Common myeloid progenitor, CD34-positive (primary cell): ENCODE measurements around the gene MAFB.

ENCODE experiments used
- CTCF ChIA-PET: fragments of 350-600 bp; sonication (Branson Sonifier 250); formaldehyde crosslinking; loops from one replicate; lab custom pipeline; 2021; ENCODE audit warnings: antibody characterized with exemption; lab: Charles Lee
- POLR2A ChIA-PET: fragments of 350-600 bp; sonication (Branson Sonifier 250); formaldehyde crosslinking; loops from one replicate; lab custom pipeline; 2021; ENCODE audit warnings: antibody characterized with exemption; lab: Charles Lee
- DNase-seq, 3 donors: peaks; one replicate each; pipeline versions ENCODE4 v3.0.0 to v3.0.0-alpha.2; 2013
- H3K27ac ChIP-seq, 2 experiments: 1 replicate in 1 of 2; 2 replicates in 1 of 2; pipeline ENCODE4 v1.7.0; 2013; ENCODE audit warnings: inconsistent platforms in 2 of 2, low read length in 2 of 2, mild to moderate bottlenecking in 2 of 2, low read depth in 1 of 2, moderate library complexity in 1 of 2; ENCODE audit not compliant: severe bottlenecking in 2 of 2, insufficient read depth in 1 of 2, poor library complexity in 1 of 2
- H3K27me3 ChIP-seq, 5 experiments: replicated peaks in 2 of 5; 1 replicate in 3 of 5; 2 replicates in 2 of 5; pipeline versions ENCODE4 v1.6.1 to v1.7.0; 2013; ENCODE audit warnings: low read length in 4 of 5, mild to moderate bottlenecking in 2 of 5, moderate library complexity in 2 of 5, inconsistent platforms in 1 of 5; ENCODE audit not compliant: insufficient read depth in 5 of 5, control insufficient read depth in 4 of 5
- H3K36me3 ChIP-seq, 4 experiments: 1 replicate in 2 of 4; 2 replicates in 2 of 4; pipeline versions ENCODE4 v1.6.1 to v1.7.0; 2013; ENCODE audit warnings: low read length in 3 of 4, control low read depth in 1 of 4, mild to moderate bottlenecking in 1 of 4; ENCODE audit not compliant: control insufficient read depth in 4 of 4, insufficient read depth in 4 of 4
- H3K4me1 ChIP-seq, 4 experiments: 1 replicate in 3 of 4; 2 replicates in 1 of 4; pipeline versions ENCODE4 v1.6.1 to v1.7.1; 2013; ENCODE audit warnings: low read length in 3 of 4, mild to moderate bottlenecking in 3 of 4, control low read depth in 1 of 4, inconsistent platforms in 1 of 4, moderate library complexity in 1 of 4; ENCODE audit not compliant: control insufficient read depth in 4 of 4, insufficient read depth in 4 of 4; ENCODE audit errors: control extremely low read depth in 1 of 4
- H3K4me3 ChIP-seq, 7 experiments: 1 replicate in 4 of 7; 2 replicates in 3 of 7; pipeline versions ENCODE4 v1.5.1 to v1.7.0; 2013; ENCODE audit warnings: mild to moderate bottlenecking in 7 of 7, low read length in 6 of 7, moderate library complexity in 6 of 7, inconsistent platforms in 2 of 7, low read depth in 2 of 7, control low read depth in 1 of 7; ENCODE audit not compliant: insufficient read depth in 4 of 7, control insufficient read depth in 1 of 7; ENCODE audit errors: extremely low read depth in 1 of 7
- H3K9me3 ChIP-seq, 5 experiments: 1 replicate in 4 of 5; 2 replicates in 1 of 5; pipeline versions ENCODE4 v1.6.1 to v1.7.1; 2013; ENCODE audit warnings: low read length in 4 of 5, mild to moderate bottlenecking in 2 of 5, inconsistent platforms in 1 of 5, low read depth in 1 of 5, moderate library complexity in 1 of 5; ENCODE audit not compliant: control insufficient read depth in 4 of 5, insufficient read depth in 2 of 5; ENCODE audit errors: control extremely low read depth in 1 of 5
- WGBS: methylation state at CpG from one replicate; pipeline ENCODE4 v1.1.5; 2013; ENCODE audit not compliant: insufficient coverage; 5-methylcytosine and 5-hydroxymethylcytosine counted together

Gene MAFB

GRCh38 chr20:40692240-40693011 is 3.4 kb upstream of the MAFB start:
- Histone ChIP-seq H3K9me3 (no peaks in the 10 kb centered on the region), H3K4me3 (no peak overlapping the region), H3K27ac (no peak overlapping the region), H3K36me3 (no peaks in the 10 kb centered on the region), H3K27me3 (peaks cover 7 to 100% (median 57%) of the 10 kb centered on the region in 5 experiments), H3K4me1 (peaks cover 0 to 33% (median 26%) of the 10 kb centered on the region in 4 experiments)
- CTCF ChIA-PET = no interaction called here
- DNase-seq = no peak
- POLR2A ChIA-PET = no interaction called here
- WGBS = 6% methylated on average over 44 of the region's 52 CpGs

DNA sequence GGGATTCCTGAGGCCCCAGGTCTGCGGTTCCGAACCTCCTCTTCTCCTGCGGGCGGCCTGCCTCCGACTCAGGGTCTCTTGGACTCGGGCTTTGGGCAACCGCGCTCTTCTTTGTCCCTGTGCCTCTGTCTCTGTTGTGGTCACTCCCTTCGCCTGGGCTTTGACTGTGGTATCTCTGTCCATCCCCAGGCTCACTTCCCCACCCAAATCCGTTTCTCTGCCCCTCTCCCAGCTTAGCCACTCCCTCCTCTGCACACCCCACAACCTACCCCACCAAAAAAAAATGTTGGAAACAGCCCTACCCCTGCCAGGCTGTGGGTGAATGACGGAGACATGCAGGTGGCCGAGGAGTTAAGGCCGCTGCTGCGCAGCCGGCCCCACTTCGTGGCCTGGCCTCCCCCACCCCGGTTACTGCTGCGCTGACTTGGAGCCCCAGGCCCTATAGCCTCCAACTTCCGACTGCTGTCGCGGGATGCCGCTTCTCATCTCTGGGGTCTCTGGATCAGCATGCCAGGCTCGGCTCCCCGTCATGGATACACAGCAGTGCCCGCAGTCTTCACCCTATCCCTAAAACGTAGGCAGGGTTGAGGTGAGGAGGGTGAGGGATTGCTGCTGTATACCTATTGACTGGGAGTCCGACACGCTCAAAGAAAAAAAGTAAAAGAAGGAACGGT is 2.7 kb upstream of the MAFB start:
- WGBS = 6% methylated on average over 22 of the region's 29 CpGs
- POLR2A ChIA-PET = no interaction called here
- Histone ChIP-seq H3K27me3 (peaks cover 8 to 100% (median 58%) of the 10 kb centered on the region in 5 experiments), H3K36me3 (no peaks in the 10 kb centered on the region), H3K4me3 (no peak overlapping the region), H3K9me3 (no peaks in the 10 kb centered on the region), H3K27ac (no peak overlapping the region), H3K4me1 (peaks cover 0 to 36% (median 27%) of the 10 kb centered on the region in 4 experiments)
- CTCF ChIA-PET = no interaction called here
- DNase-seq = no peak

DNA sequence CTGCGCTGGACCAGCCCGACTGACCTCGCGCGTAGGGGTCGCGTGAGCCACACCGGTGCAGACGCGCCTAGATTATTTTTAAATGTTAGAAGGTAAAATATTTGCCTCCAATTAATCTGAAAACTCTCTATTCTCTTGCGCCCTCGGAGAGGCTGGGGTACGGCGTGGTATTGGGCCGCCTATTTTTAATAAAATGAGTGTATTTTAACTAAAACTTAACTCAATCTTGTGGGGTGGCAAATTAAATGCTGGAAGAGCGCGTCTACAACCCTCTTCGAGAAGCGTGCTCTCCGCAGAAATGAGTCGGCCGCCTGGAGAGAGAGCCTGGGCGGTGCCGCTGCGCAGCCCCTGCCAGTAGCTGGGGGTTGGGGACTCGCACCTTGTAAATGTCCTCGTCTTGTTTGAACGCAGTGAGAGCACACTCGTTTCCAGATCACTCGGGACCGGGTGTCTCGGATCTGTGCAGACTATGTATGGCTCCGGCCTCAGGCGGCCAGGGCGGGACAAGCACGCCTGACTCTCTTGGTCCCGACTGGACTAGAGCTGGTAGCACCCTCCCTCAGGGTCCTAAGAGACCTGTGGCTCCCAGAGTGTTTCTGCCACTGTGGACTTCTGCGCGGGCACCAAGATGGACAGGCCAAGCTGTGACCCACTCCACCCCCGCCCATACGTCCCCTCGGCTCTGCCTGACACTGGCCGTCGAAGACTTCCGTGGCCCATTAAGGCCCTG is 2.0 kb upstream of the MAFB start:
- H3K27ac ChIP-seq = no peak overlapping the region
- ChIA-PET CTCF (interaction anchor here (1.0 to 1.4 kb wide), 3 partner anchors 12 to 1579 kb away, joined by 3 to 6 read pairs (median 5); no protein-coding TSS in a partner anchor), POLR2A (no interaction called here)
- DNase-seq = no peak
- peaks cover 13 to 100% (median 62%) of the 10 kb centered on the region in 5 experiments for H3K27me3 ChIP-seq
- WGBS = 6% methylated on average over 33 of the region's 45 CpGs
- no peaks in the 10 kb centered on the region for H3K9me3 ChIP-seq
- peaks cover 0 to 36% (median 27%) of the 10 kb centered on the region in 4 experiments for H3K4me1 ChIP-seq
- no peak overlapping the region for H3K4me3 ChIP-seq
- no peaks in the 10 kb centered on the region for H3K36me3 ChIP-seq

GRCh38 chr20:40689943-40690835 is 1.2 kb upstream of the MAFB start:
- peaks cover 9 to 100% (median 63%) of the 10 kb centered on the region in 5 experiments for H3K27me3 ChIP-seq
- 2% methylated on average over 75 of the region's 84 CpGs for WGBS
- H3K9me3 ChIP-seq = no peaks in the 10 kb centered on the region
- peaks cover 0 to 36% (median 27%) of the 10 kb centered on the region in 4 experiments for H3K4me1 ChIP-seq
- ChIA-PET CTCF (interaction anchor here (1.0 to 1.5 kb wide), 5 partner anchors 11 to 1578 kb away, joined by 3 to 6 read pairs (median 5); no protein-coding TSS in a partner anchor), POLR2A (no interaction called here)
- H3K27ac ChIP-seq = no peak overlapping the region
- H3K4me3 ChIP-seq = peak overlapping the region in 6 of 7 experiments; percentile 47 to 77 (median 67)
- H3K36me3 ChIP-seq = no peaks in the 10 kb centered on the region
- peak; percentile 74 to 85 (median 82) for DNase-seq

DNA sequence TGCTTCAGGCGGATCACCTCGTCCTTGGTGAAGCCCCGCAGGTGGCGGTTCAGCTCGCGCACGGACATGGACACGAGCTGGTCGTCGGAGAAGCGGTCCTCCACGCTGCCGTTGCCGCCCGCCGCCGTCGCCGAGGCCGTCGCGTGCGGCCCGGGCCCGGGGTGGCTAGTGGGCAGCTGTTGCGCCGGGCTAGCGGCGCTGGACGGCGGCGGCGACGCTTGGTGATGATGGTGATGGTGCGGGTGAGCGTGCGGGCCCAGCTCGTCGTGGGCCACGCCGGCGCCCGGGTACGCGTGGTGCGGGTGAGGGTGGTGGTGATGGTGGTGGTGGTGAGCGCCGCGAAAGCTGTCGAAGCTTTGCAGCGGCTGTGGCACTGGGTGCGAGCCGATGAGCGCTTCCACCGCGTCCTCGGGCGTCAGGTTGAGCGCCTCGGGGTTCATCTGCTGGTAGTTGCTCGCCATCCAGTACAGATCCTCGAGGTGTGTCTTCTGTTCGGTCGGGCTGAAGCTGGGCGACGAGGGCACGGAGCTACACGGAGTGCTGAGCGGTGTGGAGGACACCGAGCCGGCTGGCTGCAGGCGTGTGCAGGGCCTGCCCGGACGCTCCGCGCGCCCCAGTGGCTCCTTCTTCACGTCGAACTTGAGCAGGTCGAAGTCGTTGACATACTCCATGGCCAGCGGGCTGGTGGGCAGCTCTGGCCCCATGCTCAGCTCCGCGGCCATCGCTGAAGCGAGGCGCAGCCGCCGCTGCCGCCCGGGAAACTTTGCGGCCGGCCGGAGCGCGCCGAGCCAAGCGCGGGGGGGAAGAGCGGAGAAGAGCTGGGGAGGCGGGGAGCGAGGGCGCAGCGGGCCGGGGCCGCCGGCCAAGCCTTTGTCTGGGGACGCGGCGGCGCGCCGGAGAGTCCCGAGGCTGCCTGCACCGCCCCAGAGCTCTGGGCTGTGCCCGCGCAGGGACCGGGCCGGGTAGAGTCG is 622 bp downstream of the MAFB start:
- POLR2A ChIA-PET = no interaction called here
- Histone ChIP-seq H3K27me3 (peaks cover 8 to 100% (median 74%) of the 10 kb centered on the region in 5 experiments), H3K27ac (no peak overlapping the region), H3K36me3 (no peaks in the 10 kb centered on the region), H3K4me3 (peak overlapping the region in 4 of 7 experiments; percentile 63 to 77 (median 73)), H3K9me3 (no peaks in the 10 kb centered on the region), H3K4me1 (peaks cover 0 to 41% (median 29%) of the 10 kb centered on the region in 4 experiments)
- CTCF ChIA-PET = interaction anchor here (0.8 to 1.5 kb wide), 3 partner anchors 9 to 530 kb away, joined by 3 to 5 read pairs (median 4); no protein-coding TSS in a partner anchor
- 4% methylated on average over 86 of the region's 120 CpGs for WGBS
- peak in 1 of 3 donors; percentile 22 for DNase-seq
